Mesenchymal stem cell (in vitro differentiated cells and primary cell): ENCODE results near the gene PM20D1.

ENCODE experiments used
- DNase-seq: peaks from one replicate; pipeline ENCODE4 v3.0.0-alpha.2; 2013
- H2AFZ ChIP-seq: one replicate; pipeline ENCODE4 v1.6.1; 2013; ENCODE audit warnings: low read depth, mild to moderate bottlenecking, control low read depth, inconsistent platforms, low read length, moderate library complexity
- H2AK5ac ChIP-seq: 2 replicates; pipeline ENCODE4 v1.6.1; 2013; ENCODE audit warnings: low read length, moderate library complexity, mild to moderate bottlenecking, inconsistent platforms; ENCODE audit not compliant: severe bottlenecking
- H2BK120ac ChIP-seq: one replicate; pipeline ENCODE4 v1.6.1; 2013; ENCODE audit warnings: low read depth, mild to moderate bottlenecking, inconsistent platforms, low read length, moderate library complexity
- H2BK12ac ChIP-seq, 2 experiments: one replicate each; pipeline ENCODE4 v1.6.1; 2013; ENCODE audit warnings: inconsistent platforms in 2 of 2, low read length in 2 of 2, mild to moderate bottlenecking in 2 of 2, moderate library complexity in 2 of 2, control low read depth in 1 of 2
- H2BK15ac ChIP-seq: one replicate; pipeline ENCODE4 v1.6.1; 2013; ENCODE audit warnings: mild to moderate bottlenecking, low read depth, inconsistent platforms; ENCODE audit not compliant: poor library complexity, severe bottlenecking
- H2BK5ac ChIP-seq: 2 replicates; pipeline ENCODE4 v1.6.1; 2013; ENCODE audit warnings: low read depth, mild to moderate bottlenecking, low read length, control low read depth, inconsistent platforms; ENCODE audit not compliant: poor library complexity, severe bottlenecking
- H3K14ac ChIP-seq, 2 experiments: one replicate each; pipeline ENCODE4 v1.6.1; 2013; ENCODE audit warnings: inconsistent platforms in 2 of 2, low read length in 2 of 2, control low read depth in 1 of 2, mild to moderate bottlenecking in 1 of 2, moderate library complexity in 1 of 2
- H3K18ac ChIP-seq, 2 experiments: one replicate each; pipeline ENCODE4 v1.6.1; 2013; ENCODE audit warnings: inconsistent platforms in 2 of 2, low read length in 2 of 2, control low read depth in 1 of 2, low read depth in 1 of 2, mild to moderate bottlenecking in 1 of 2
- H3K23ac ChIP-seq, 2 experiments: one replicate each; pipeline ENCODE4 v1.6.1; 2013; ENCODE audit warnings: inconsistent platforms in 2 of 2, low read length in 2 of 2, mild to moderate bottlenecking in 2 of 2, moderate library complexity in 2 of 2, control low read depth in 1 of 2
- H3K27ac ChIP-seq: 2 replicates; pipeline ENCODE4 v1.5.1; 2013; ENCODE audit warnings: mild to moderate bottlenecking, moderate library complexity, low read length, control low read depth, inconsistent platforms; ENCODE audit not compliant: poor library complexity, severe bottlenecking
- H3K27me3 ChIP-seq, 2 experiments: 2 replicates each; pipeline versions ENCODE4 v1.6.1 to v1.7.0; 2013; ENCODE audit warnings: low read length in 2 of 2, mild to moderate bottlenecking in 2 of 2, moderate library complexity in 2 of 2, control low read depth in 1 of 2, inconsistent platforms in 1 of 2; ENCODE audit not compliant: control insufficient read depth in 1 of 2, insufficient read depth in 1 of 2
- H3K36me3 ChIP-seq, 2 experiments: 2 replicates each; pipeline versions ENCODE4 v1.6.1 to v1.7.0; 2013; ENCODE audit warnings: low read length in 2 of 2, control low read depth in 1 of 2, inconsistent platforms in 1 of 2, low read depth in 1 of 2, mild to moderate bottlenecking in 1 of 2; ENCODE audit not compliant: insufficient read depth in 2 of 2, control insufficient read depth in 1 of 2
- H3K4ac ChIP-seq, 2 experiments: one replicate each; pipeline ENCODE4 v1.6.1; 2013; ENCODE audit warnings: inconsistent platforms in 2 of 2, low read length in 2 of 2, mild to moderate bottlenecking in 2 of 2, moderate library complexity in 2 of 2, control low read depth in 1 of 2, low read depth in 1 of 2
- H3K4me1 ChIP-seq: 2 replicates; pipeline ENCODE4 v1.6.1; 2013; ENCODE audit warnings: low read depth, low read length, control low read depth; ENCODE audit not compliant: control insufficient read depth, insufficient read depth
- H3K4me2 ChIP-seq: 2 replicates; pipeline ENCODE4 v1.6.1; 2013; ENCODE audit warnings: low read length, mild to moderate bottlenecking, inconsistent platforms; ENCODE audit not compliant: poor library complexity, severe bottlenecking
- H3K4me3 ChIP-seq, 2 experiments: 2 replicates each; pipeline versions ENCODE4 v1.5.1 to v1.7.0; 2013; ENCODE audit warnings: low read length in 2 of 2, mild to moderate bottlenecking in 2 of 2, control low read depth in 1 of 2, low read depth in 1 of 2; ENCODE audit not compliant: insufficient read depth in 1 of 2
- H3K79me1 ChIP-seq: replicated peaks from 2 replicates; pipeline ENCODE4 v1.6.1; 2013; ENCODE audit warnings: mild to moderate bottlenecking, control low read depth, low read length, inconsistent platforms; ENCODE audit not compliant: poor library complexity, severe bottlenecking
- H3K9ac ChIP-seq: 2 replicates; pipeline ENCODE4 v1.7.0; 2013; ENCODE audit warnings: mild to moderate bottlenecking, low read length, moderate library complexity
- H3K9me3 ChIP-seq: 2 replicates; pipeline ENCODE4 v1.7.0; 2013; ENCODE audit warnings: mild to moderate bottlenecking, low read length; ENCODE audit not compliant: control insufficient read depth
- H4K8ac ChIP-seq: one replicate; pipeline ENCODE4 v1.6.1; 2013; ENCODE audit warnings: inconsistent platforms, mild to moderate bottlenecking, low read length, moderate library complexity
- H4K91ac ChIP-seq: one replicate; pipeline ENCODE4 v1.6.1; 2013; ENCODE audit warnings: mild to moderate bottlenecking, low read length, inconsistent platforms
- WGBS: methylation state at CpG from one replicate; pipeline ENCODE4 v1.1.7; 2013; ENCODE audit warnings: mixed read lengths; 5-methylcytosine and 5-hydroxymethylcytosine counted together

The PM20D1 gene

GRCh38 chr1:205812271-205812877 lies 37.6 kb downstream of the PM20D1 start:
- Histone ChIP-seq H3K9ac (peak overlapping the region; percentile 86), H4K8ac (no peak overlapping the region), H3K4ac (peak overlapping the region in 1 of 2 experiments; percentile 62), H2BK120ac (peak overlapping the region; percentile 50), H3K4me1 (peaks cover 16% of the 10 kb centered on the region), H3K9me3 (no peaks in the 10 kb centered on the region), H3K14ac (no peak overlapping the region), H2BK15ac (no peak overlapping the region), H3K27ac (no peak overlapping the region), H2AK5ac (no peak overlapping the region), H3K36me3 (peaks cover 14 to 17% of the 10 kb centered on the region in 2 experiments), H3K27me3 (peaks cover 0 to 3% of the 10 kb centered on the region in 2 experiments), H3K79me1 (peaks cover 31% of the 10 kb centered on the region), H3K23ac (peak overlapping the region in 1 of 2 experiments; percentile 56), H4K91ac (peak overlapping the region; percentile 52), H3K4me2 (peak overlapping the region; percentile 78), H2BK12ac (no peak overlapping the region), H3K4me3 (peak overlapping the region; percentile 81 to 91), H3K18ac (peak overlapping the region; percentile 70 to 95), H2AFZ (peak overlapping the region; percentile 94), H2BK5ac (peak overlapping the region; percentile 33)
- WGBS = under 1% methylated on average over 12 of the region's 16 CpGs
- DNase-seq = peak; percentile 55

GRCh38 chr1:205811660-205812059 lies 38.3 kb downstream of the PM20D1 start:
- peak; percentile 17 for DNase-seq
- Histone ChIP-seq H2AK5ac (no peak overlapping the region), H3K27ac (no peak overlapping the region)

GRCh38 chr1:205810448-205811157 lies 39.3 kb downstream of the PM20D1 start:
- 96% methylated on average over 8 of the region's 12 CpGs for WGBS
- no peak overlapping the region for H3K4ac ChIP-seq

More at GRCh38 chr1:205811660-205812059, 38.3 kb downstream of the PM20D1 start:
- Histone ChIP-seq H3K4ac (no peak overlapping the region), H3K18ac (no peak overlapping the region), H3K23ac (no peak overlapping the region), H2BK5ac (no peak overlapping the region), H3K9me3 (no peaks in the 10 kb centered on the region), H4K91ac (no peak overlapping the region), H3K4me3 (peak overlapping the region in 1 of 2 experiments; percentile 81), H3K4me1 (peaks cover 16% of the 10 kb centered on the region), H2BK12ac (no peak overlapping the region), H3K4me2 (peak overlapping the region; percentile 78), H3K9ac (peak overlapping the region; percentile 86), H2BK15ac (no peak overlapping the region), H3K14ac (no peak overlapping the region), H3K36me3 (peaks cover 17% of the 10 kb centered on the region in 2 experiments), H2BK120ac (no peak overlapping the region), H3K27me3 (no peaks in the 10 kb centered on the region), H4K8ac (peak overlapping the region; percentile 25), H2AFZ (no peak overlapping the region), H3K79me1 (peaks cover 35% of the 10 kb centered on the region)
- WGBS = 60% methylated on average over 3 of the region's 5 CpGs

GRCh38 chr1:205809942-205810345 lies 40.0 kb downstream of the PM20D1 start:
- no peak overlapping the region for H2BK12ac ChIP-seq
- H3K18ac ChIP-seq = no peak overlapping the region
- H3K4me3 ChIP-seq = no peak overlapping the region
- no peak overlapping the region for H3K4ac ChIP-seq
- H3K4me1 ChIP-seq = peaks cover 16% of the 10 kb centered on the region
- DNase-seq = no peak
- no peak overlapping the region for H2AK5ac ChIP-seq
- no peak overlapping the region for H2BK5ac ChIP-seq
- H3K9ac ChIP-seq = no peak overlapping the region
- H3K79me1 ChIP-seq = peaks cover 37% of the 10 kb centered on the region
- H3K36me3 ChIP-seq = peaks cover 17 to 23% of the 10 kb centered on the region in 2 experiments
- no peak overlapping the region for H2BK120ac ChIP-seq
- H2AFZ ChIP-seq = no peak overlapping the region
- H4K8ac ChIP-seq = no peak overlapping the region
- H2BK15ac ChIP-seq = no peak overlapping the region
- H3K27ac ChIP-seq = no peak overlapping the region
- H3K23ac ChIP-seq = no peak overlapping the region
- H3K27me3 ChIP-seq = no peaks in the 10 kb centered on the region
- H3K14ac ChIP-seq = no peak overlapping the region
- 91% methylated on average over 14 of the region's 14 CpGs for WGBS
- H3K4me2 ChIP-seq = no peak overlapping the region
- no peaks in the 10 kb centered on the region for H3K9me3 ChIP-seq
- H4K91ac ChIP-seq = no peak overlapping the region

More at GRCh38 chr1:205810448-205811157, 39.3 kb downstream of the PM20D1 start:
- no peak overlapping the region for H2BK15ac ChIP-seq
- H3K36me3 ChIP-seq = peaks cover 17 to 18% of the 10 kb centered on the region in 2 experiments
- peaks cover 16% of the 10 kb centered on the region for H3K4me1 ChIP-seq
- DNase-seq = peak; percentile 26
- no peak overlapping the region for H4K8ac ChIP-seq
- no peak overlapping the region for H3K18ac ChIP-seq
- no peak overlapping the region for H3K27ac ChIP-seq
- H3K9ac ChIP-seq = peak overlapping the region; percentile 86
- no peaks in the 10 kb centered on the region for H3K27me3 ChIP-seq
- no peak overlapping the region for H3K4me2 ChIP-seq
- no peak overlapping the region for H3K23ac ChIP-seq
- H2BK5ac ChIP-seq = no peak overlapping the region
- H2AFZ ChIP-seq = no peak overlapping the region
- H3K4me3 ChIP-seq = no peak overlapping the region
- H2BK12ac ChIP-seq = no peak overlapping the region
- no peaks in the 10 kb centered on the region for H3K9me3 ChIP-seq
- peaks cover 33% of the 10 kb centered on the region for H3K79me1 ChIP-seq
- no peak overlapping the region for H4K91ac ChIP-seq
- H2AK5ac ChIP-seq = no peak overlapping the region
- no peak overlapping the region for H3K14ac ChIP-seq
- no peak overlapping the region for H2BK120ac ChIP-seq
